ENCODE data around the gene HDGF. TPM values are rescaled to one million over a fixed set of nuclear protein-coding genes. Genes with fewer than 3 reads are reported as not detected.

HDGF gene
- total RNA-seq, 3 donors from 2014 or later (not counting 1 experiment from before 2014, with no cell fraction given): 95.3 to 110 (median 96.6) TPM

DNA sequence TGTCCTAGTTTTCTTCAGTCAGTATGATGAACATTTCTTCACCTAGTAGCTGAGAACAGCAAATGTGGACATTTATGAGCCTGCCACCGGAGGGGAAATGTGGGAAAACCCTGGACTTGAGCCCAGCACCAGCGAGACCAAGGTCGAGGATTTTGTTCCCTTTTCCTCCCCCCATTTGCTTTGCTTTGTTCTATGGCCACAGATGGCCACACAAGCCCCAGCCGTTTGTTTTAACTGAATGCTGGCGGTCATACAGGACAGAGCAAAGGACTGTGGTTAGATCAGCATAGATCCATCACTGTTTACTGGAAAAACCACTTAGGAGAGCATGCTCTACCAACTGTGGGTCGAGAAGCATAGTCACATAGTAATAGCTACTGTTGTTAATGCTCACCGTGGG lies 44.3 kb upstream of the HDGF start:
- H3K36me3 ChIP-seq (ENCODE audit: control insufficient read depth, insufficient read depth, low read length): peaks cover 83% of the 10 kb centered on the region
- no peaks in the 10 kb centered on the region for H3K4me1 ChIP-seq (ENCODE audit: control insufficient read depth, insufficient read depth, low read length)
- H3K4me3 ChIP-seq (ENCODE audit: low read length): no peak overlapping the region
- DNase-seq (no peak), ATAC-seq (no peak)
- H3K27me3 ChIP-seq (ENCODE audit: control insufficient read depth, insufficient read depth, low read length): no peaks in the 10 kb centered on the region
- H3K9me3 ChIP-seq (ENCODE audit: control insufficient read depth, insufficient read depth, low read length): no peaks in the 10 kb centered on the region
- Mint-ChIP-seq H3K36me3 (peaks cover 45% of the 10 kb centered on the region), H3K4me3 (no peak overlapping the region), H3K27me3 (ENCODE audit: low read depth in 2 of 2) (no peaks in the 10 kb centered on the region), H3K27ac (no peak overlapping the region), H3K4me1 (peaks cover 0 to under 1% of the 10 kb centered on the region in 2 donors), H3K9me3 (no peaks in the 10 kb centered on the region)
- intact Hi-C loops (cut with micrococcal nuclease): no loop called here
- no peak overlapping the region for H3K27ac ChIP-seq (ENCODE audit: low read length)
- WGBS (ENCODE audit: insufficient coverage): 81% methylated on average over 7 of the region's 7 CpGs
- TF ChIP-seq CTCF (IDR thresholded peaks at IDR 0.05): no peak

DNA sequence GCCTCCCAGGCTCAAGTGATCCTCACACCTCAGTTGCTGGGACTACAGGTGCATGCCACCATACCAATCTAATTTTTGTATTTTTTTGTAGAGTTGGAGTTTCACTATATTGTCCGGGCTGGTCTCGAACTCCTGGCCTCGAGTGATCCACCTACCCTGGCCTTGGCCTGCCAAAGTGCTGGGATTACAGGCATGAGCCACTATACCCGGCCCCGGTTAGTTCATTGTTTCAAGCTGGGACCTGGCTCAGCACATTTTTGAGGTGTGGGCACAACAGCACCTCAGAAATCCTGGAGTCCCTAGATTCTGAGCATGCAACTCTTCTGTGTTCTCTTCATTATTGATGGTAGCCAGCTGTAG lies 43.9 kb upstream of the HDGF start:
- no peak for DNase-seq
- Mint-ChIP-seq H3K4me1 (no peaks in the 10 kb centered on the region), H3K4me3 (no peak overlapping the region), H3K36me3 (peaks cover 45% of the 10 kb centered on the region), H3K27me3 (ENCODE audit: low read depth in 2 of 2) (no peaks in the 10 kb centered on the region), H3K27ac (no peak overlapping the region), H3K9me3 (no peaks in the 10 kb centered on the region)
- Histone ChIP-seq H3K27ac (ENCODE audit: low read length) (no peak overlapping the region), H3K4me1 (ENCODE audit: control insufficient read depth, insufficient read depth, low read length) (no peaks in the 10 kb centered on the region), H3K9me3 (ENCODE audit: control insufficient read depth, insufficient read depth, low read length) (no peaks in the 10 kb centered on the region), H3K27me3 (ENCODE audit: control insufficient read depth, insufficient read depth, low read length) (no peaks in the 10 kb centered on the region), H3K36me3 (ENCODE audit: control insufficient read depth, insufficient read depth, low read length) (peaks cover 80% of the 10 kb centered on the region), H3K4me3 (ENCODE audit: low read length) (no peak overlapping the region)
- ATAC-seq: no peak
- 99% methylated on average over 5 of the region's 5 CpGs for WGBS (ENCODE audit: insufficient coverage)
- intact Hi-C loops (cut with micrococcal nuclease): no loop called here
- no peak for TF ChIP-seq CTCF (IDR thresholded peaks at IDR 0.05)

GRCh38 chr1:156794506-156795373 lies 43.3 kb upstream of the HDGF start:
- Histone ChIP-seq H3K4me3 (ENCODE audit: low read length) (no peak overlapping the region), H3K27me3 (ENCODE audit: control insufficient read depth, insufficient read depth, low read length) (no peaks in the 10 kb centered on the region), H3K27ac (ENCODE audit: low read length) (no peak overlapping the region), H3K9me3 (ENCODE audit: control insufficient read depth, insufficient read depth, low read length) (no peaks in the 10 kb centered on the region), H3K36me3 (ENCODE audit: control insufficient read depth, insufficient read depth, low read length) (peaks cover 73% of the 10 kb centered on the region), H3K4me1 (ENCODE audit: control insufficient read depth, insufficient read depth, low read length) (no peaks in the 10 kb centered on the region)
- Mint-ChIP-seq H3K27ac (no peak overlapping the region), H3K4me3 (no peak overlapping the region), H3K36me3 (peaks cover 45% of the 10 kb centered on the region), H3K27me3 (ENCODE audit: low read depth in 2 of 2) (no peaks in the 10 kb centered on the region), H3K4me1 (peaks cover 0 to 5% of the 10 kb centered on the region in 2 donors), H3K9me3 (no peaks in the 10 kb centered on the region)
- intact Hi-C loops (cut with micrococcal nuclease): no loop called here
- DNase-seq (no peak), ATAC-seq (no peak)
- TF ChIP-seq CTCF (IDR thresholded peaks at IDR 0.05): no peak
- 75% methylated on average over 6 of the region's 7 CpGs for WGBS (ENCODE audit: insufficient coverage)

Measured in natural killer cell (primary cell).